ENCODE results near the gene BMPER.

GRCh38 chr7:33901199-33901598, 4.1 kb upstream of the BMPER start:
- no peak for TF ChIP-seq CTCF (IDR thresholded peaks at IDR 0.05)
- TF ChIP-seq POLR2A (IDR thresholded peaks at IDR 0.05) = no peak
- no peak for TF ChIP-seq POLR2AphosphoS5 (IDR thresholded peaks at IDR 0.05)

Data from upper lobe of left lung (tissue), 4 donors.